ENCODE measurements around the gene BCAS3. TPM values are rescaled to one million over a fixed set of nuclear protein-coding genes. Genes with fewer than 3 reads are reported as not detected.

The BCAS3 gene
- polyA plus RNA-seq, 3 donors from 2014 or later = 26.3 to 53.8 (median 50.1) TPM

DNA sequence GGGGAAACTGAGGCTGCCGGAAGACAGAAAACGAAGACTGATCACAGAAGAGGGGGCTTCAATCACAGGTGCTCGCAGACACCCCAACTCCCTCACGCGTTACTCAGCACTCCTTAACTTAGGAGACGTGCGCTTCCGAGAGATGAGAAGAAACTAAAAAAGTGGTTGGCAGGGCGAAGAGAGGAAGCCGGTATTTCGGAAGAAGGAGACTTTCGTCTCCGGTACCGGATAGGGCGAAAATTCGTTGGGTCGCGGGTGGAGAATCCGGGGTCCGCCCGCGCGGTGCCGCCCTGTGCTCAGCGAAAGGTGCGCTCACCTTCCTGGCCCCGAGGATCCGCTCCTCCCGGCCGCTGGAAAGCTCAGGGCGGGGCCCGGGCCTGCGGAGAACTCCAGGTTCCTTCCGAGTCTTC, 721.1 kb downstream of the BCAS3 start:
- no peak for DNase-seq
- Mint-ChIP-seq H3K27me3 (ENCODE audit: low read depth in 3 of 3) (peaks cover 19 to 49% (median 34%) of the 10 kb centered on the region in 3 donors), H3K27ac (peak overlapping the region in 1 of 6 donors; percentile 19)

GRCh38 chr17:61399131-61400065, 721.7 kb downstream of the BCAS3 start, which contains the start of gene TBX2:
TSS of gene TBX2 (plus strand) at chr17:61399843. CDS start at chr17:61400177, 334 bp downstream.
- peak within 1 kb of the TSS in 1 of 6 donors; percentile 19 for H3K27ac Mint-ChIP-seq
- H3K27me3 Mint-ChIP-seq (ENCODE audit: low read depth in 3 of 3) = peaks cover 24 to 51% (median 36%) of the 10 kb centered on the region in 3 donors
- peaks cover 31% of the 10 kb centered on the region in 2 donors for H3K4me1 Mint-ChIP-seq
- peak within 1 kb of the TSS; percentile 45 to 84 (median 64) for H3K4me3 Mint-ChIP-seq
- no peak for DNase-seq
- no peaks in the 10 kb centered on the region for H3K36me3 Mint-ChIP-seq
- H3K9me3 Mint-ChIP-seq = peaks cover 0 to 2% (median 0%) of the 10 kb centered on the region in 6 donors

More for the DNA sequence above, 721.1 kb downstream of the BCAS3 start:
- Mint-ChIP-seq H3K9me3 (peaks cover 0 to 2% (median 0%) of the 10 kb centered on the region in 6 donors), H3K36me3 (no peaks in the 10 kb centered on the region), H3K4me3 (peak overlapping the region; percentile 45 to 84 (median 64)), H3K4me1 (peaks cover 28 to 29% of the 10 kb centered on the region in 2 donors)

DNA sequence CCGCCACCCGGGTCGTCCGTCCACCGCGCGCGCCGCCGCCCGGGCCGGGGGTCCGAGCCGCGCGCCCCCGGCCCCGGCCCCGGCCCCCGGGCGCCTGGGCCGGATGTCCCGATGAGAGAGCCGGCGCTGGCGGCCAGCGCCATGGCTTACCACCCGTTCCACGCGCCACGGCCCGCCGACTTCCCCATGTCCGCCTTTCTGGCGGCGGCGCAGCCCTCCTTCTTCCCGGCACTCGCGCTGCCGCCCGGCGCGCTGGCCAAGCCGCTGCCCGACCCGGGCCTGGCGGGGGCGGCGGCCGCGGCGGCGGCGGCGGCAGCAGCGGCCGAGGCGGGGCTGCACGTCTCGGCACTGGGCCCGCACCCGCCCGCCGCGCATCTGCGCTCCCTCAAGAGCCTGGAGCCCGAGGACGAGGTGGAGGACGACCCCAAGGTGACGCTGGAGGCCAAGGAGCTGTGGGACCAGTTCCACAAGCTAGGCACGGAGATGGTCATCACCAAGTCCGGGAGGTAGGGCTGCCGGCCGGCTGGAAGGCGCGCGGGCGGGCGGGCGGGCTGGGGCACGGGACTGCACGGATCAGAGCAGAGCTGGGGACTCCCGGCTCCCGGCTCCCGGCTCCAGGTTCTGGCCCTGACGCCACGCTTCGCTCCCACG, 722.5 kb downstream of the BCAS3 start:
- DNase-seq = no peak
- peaks cover 0 to 2% (median 0%) of the 10 kb centered on the region in 6 donors for H3K9me3 Mint-ChIP-seq
- H3K4me1 Mint-ChIP-seq = peaks cover 31% of the 10 kb centered on the region in 2 donors
- H3K36me3 Mint-ChIP-seq = no peaks in the 10 kb centered on the region
- H3K27me3 Mint-ChIP-seq (ENCODE audit: low read depth in 3 of 3) = peaks cover 24 to 44% (median 30%) of the 10 kb centered on the region in 3 donors
- H3K27ac Mint-ChIP-seq = no peak overlapping the region
- H3K4me3 Mint-ChIP-seq = peak overlapping the region in 2 of 5 donors; percentile 21 to 29

- Mint-ChIP-seq H3K9me3 (peaks cover 0 to 2% (median 0%) of the 10 kb centered on the region in 6 donors), H3K27ac (no peak overlapping the region), H3K36me3 (no peaks in the 10 kb centered on the region), H3K27me3 (ENCODE audit: low read depth in 3 of 3) (peaks cover 24 to 41% (median 30%) of the 10 kb centered on the region in 3 donors), H3K4me3 (peak overlapping the region in 4 of 5 donors; percentile 32 to 58 (median 43)), H3K4me1 (peaks cover 31% of the 10 kb centered on the region in 2 donors)
- DNase-seq = no peak
These were observed 723.2 kb downstream of the BCAS3 start for GRCh38 chr17:61400717-61401388.

GRCh38 chr17:61401389-61402072, 723.9 kb downstream of the BCAS3 start:
- no peak overlapping the region for H3K27ac Mint-ChIP-seq
- DNase-seq = no peak
- peak overlapping the region in 4 of 5 donors; percentile 18 to 58 (median 33) for H3K4me3 Mint-ChIP-seq
- H3K36me3 Mint-ChIP-seq = no peaks in the 10 kb centered on the region
- H3K27me3 Mint-ChIP-seq (ENCODE audit: low read depth in 3 of 3) = peaks cover 27 to 44% (median 37%) of the 10 kb centered on the region in 3 donors
- peaks cover 0 to 2% (median 0%) of the 10 kb centered on the region in 6 donors for H3K9me3 Mint-ChIP-seq
- H3K4me1 Mint-ChIP-seq = peaks cover 31% of the 10 kb centered on the region in 2 donors

- Mint-ChIP-seq H3K27me3 (ENCODE audit: low read depth in 3 of 3) (peaks cover 28 to 49% (median 37%) of the 10 kb centered on the region in 3 donors), H3K27ac (no peak overlapping the region), H3K9me3 (peaks cover 0 to 2% (median 0%) of the 10 kb centered on the region in 6 donors), H3K4me1 (peaks cover 31% of the 10 kb centered on the region in 2 donors), H3K4me3 (no peak overlapping the region), H3K36me3 (no peaks in the 10 kb centered on the region)
- DNase-seq = no peak
These were observed 724.5 kb downstream of the BCAS3 start for GRCh38 chr17:61402073-61402541.

DNA sequence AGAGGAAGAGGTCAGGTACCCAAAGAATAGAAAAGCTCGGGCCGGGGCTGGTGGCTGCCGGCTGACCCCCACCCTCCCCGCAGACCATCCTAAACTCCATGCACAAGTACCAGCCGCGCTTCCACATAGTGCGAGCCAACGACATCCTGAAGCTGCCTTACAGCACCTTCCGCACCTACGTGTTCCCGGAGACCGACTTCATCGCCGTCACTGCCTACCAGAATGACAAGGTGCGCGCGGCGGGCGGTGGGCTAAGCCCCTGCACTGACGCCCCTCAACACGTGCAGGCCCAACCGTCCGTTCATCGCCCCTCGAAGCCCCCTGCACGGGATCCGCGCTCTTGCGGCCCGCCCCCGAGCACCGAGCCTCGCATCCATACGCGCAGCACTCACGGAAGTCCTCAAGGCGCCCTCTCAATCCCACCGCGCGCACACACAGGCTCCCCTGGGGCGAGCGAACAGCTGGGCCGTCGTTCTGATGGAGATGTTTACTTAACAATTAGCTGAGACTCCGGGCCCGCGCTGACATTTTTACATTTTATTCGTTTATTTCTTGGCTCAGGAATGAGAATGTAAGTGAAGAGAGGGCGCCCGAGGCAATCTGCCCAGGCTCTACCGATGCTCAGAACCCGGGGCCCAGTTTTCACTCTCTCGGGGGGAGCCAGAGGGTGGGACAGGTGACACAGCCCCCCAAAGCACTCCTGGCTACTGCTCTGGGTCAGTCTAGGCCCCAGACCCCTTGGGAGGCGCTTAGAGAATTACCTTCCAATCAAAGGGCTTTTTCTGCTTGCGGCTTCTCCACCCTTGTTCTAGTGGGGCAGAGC, 725.5 kb downstream of the BCAS3 start:
- H3K27ac Mint-ChIP-seq = no peak overlapping the region
- H3K4me1 Mint-ChIP-seq = peaks cover 25 to 29% of the 10 kb centered on the region in 2 donors
- H3K27me3 Mint-ChIP-seq (ENCODE audit: low read depth in 3 of 3) = peaks cover 29 to 51% (median 41%) of the 10 kb centered on the region in 3 donors

GRCh38 chr17:61403801-61404662, 726.4 kb downstream of the BCAS3 start:
- no peaks in the 10 kb centered on the region for H3K36me3 Mint-ChIP-seq
- no peaks in the 10 kb centered on the region for H3K9me3 Mint-ChIP-seq
- peaks cover 33 to 48% (median 40%) of the 10 kb centered on the region in 3 donors for H3K27me3 Mint-ChIP-seq (ENCODE audit: low read depth in 3 of 3)
- no peak for DNase-seq
- H3K27ac Mint-ChIP-seq = no peak overlapping the region
- peaks cover 25 to 28% of the 10 kb centered on the region in 2 donors for H3K4me1 Mint-ChIP-seq
- peak overlapping the region; percentile 18 to 49 (median 44) for H3K4me3 Mint-ChIP-seq

More for the DNA sequence above, 725.5 kb downstream of the BCAS3 start:
- Mint-ChIP-seq H3K9me3 (peaks cover 0 to 2% (median 0%) of the 10 kb centered on the region in 6 donors), H3K4me3 (peak overlapping the region; percentile 53 to 63 (median 58)), H3K36me3 (no peaks in the 10 kb centered on the region)
- DNase-seq = no peak

GRCh38 chr17:61404663-61404912, 726.9 kb downstream of the BCAS3 start:
- H3K4me3 Mint-ChIP-seq = peak overlapping the region in 1 of 5 donors; percentile 44
- H3K27me3 Mint-ChIP-seq (ENCODE audit: low read depth in 3 of 3) = peaks cover 33 to 48% (median 40%) of the 10 kb centered on the region in 3 donors
- H3K4me1 Mint-ChIP-seq = peaks cover 26 to 28% of the 10 kb centered on the region in 2 donors
- H3K36me3 Mint-ChIP-seq = no peaks in the 10 kb centered on the region
- H3K9me3 Mint-ChIP-seq = no peaks in the 10 kb centered on the region
- DNase-seq = no peak
- H3K27ac Mint-ChIP-seq = no peak overlapping the region

DNA sequence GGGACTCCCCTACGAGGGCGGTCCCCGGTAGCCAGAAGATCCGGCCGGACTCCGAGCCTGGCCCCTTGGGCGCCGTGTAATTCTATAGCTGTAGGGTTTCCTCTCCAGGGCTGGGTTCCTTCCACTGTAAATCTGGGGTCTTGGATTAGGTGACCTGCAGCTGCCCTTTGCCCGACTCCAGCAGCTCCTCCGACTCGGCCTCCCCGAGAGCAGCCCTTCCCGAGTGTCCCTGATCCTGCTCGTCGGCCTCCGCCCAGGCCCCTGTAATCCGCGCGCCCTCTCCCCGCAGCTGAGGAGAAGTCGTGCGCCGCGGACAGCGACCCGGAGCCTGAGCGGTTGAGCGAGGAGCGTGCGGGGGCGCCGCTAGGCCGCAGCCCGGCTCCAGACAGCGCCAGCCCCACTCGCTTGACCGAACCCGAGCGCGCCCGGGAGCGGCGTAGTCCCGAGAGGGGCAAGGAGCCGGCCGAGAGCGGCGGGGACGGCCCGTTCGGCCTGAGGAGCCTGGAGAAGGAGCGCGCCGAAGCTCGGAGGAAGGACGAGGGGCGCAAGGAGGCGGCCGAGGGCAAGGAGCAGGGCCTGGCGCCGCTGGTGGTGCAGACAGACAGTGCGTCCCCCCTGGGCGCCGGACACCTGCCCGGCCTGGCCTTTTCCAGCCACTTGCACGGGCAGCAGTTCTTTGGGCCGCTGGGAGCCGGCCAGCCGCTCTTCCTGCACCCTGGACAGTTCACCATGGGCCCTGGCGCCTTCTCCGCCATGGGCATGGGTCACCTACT, 727.4 kb downstream of the BCAS3 start:
- H3K9me3 Mint-ChIP-seq = no peaks in the 10 kb centered on the region
- H3K27me3 Mint-ChIP-seq (ENCODE audit: low read depth in 3 of 3) = peaks cover 36 to 51% (median 44%) of the 10 kb centered on the region in 3 donors
- peak overlapping the region in 1 of 5 donors; percentile 29 for H3K4me3 Mint-ChIP-seq
- no peak for DNase-seq
- H3K36me3 Mint-ChIP-seq = no peaks in the 10 kb centered on the region
- H3K4me1 Mint-ChIP-seq = peaks cover 31 to 32% of the 10 kb centered on the region in 2 donors
- no peak overlapping the region for H3K27ac Mint-ChIP-seq

Data from immature natural killer cell (primary cell).